HEK293 (cell line): ENCODE measurements around the gene SLC17A6.

ENCODE experiments used
- CTCF ChIA-PET: fragments of 350-600 bp; formaldehyde crosslinking; extraction: SDS; loops from one replicate; lab custom pipeline; 2021; ENCODE audit warnings: antibody characterized with exemption; lab: Yijun Ruan, JAX
- POLR2A ChIA-PET: fragments of 300-600 bp; formaldehyde crosslinking; extraction: SDS; loops from one replicate; lab custom pipeline; 2020; ENCODE audit warnings: antibody characterized with exemption, inconsistent platforms; lab: Yijun Ruan, JAX
- H3K27ac ChIP-seq: fragments of 200-500 bp; sonication (Bioruptor generic); 2 replicates; pipeline ENCODE4 v1.5.1; 2014; ENCODE audit warnings: low read depth, low read length, control low read depth, inconsistent platforms; ENCODE audit errors: extremely low read depth
- H3K36me3 ChIP-seq, 2 experiments: fragments of 200-500 bp in 1 of 2; sonication (Bioruptor generic) in 1 of 2; 1 replicate in 1 of 2; 2 replicates in 1 of 2; pipeline ENCODE4 v1.5.1; 2014 to 2017; ENCODE audit warnings: inconsistent platforms in 2 of 2, low read length in 2 of 2; ENCODE audit not compliant: control insufficient read depth in 2 of 2, insufficient read depth in 1 of 2
- H3K4me1 ChIP-seq: fragments of 200-500 bp; sonication (Bioruptor generic); 2 replicates; pipeline ENCODE4 v1.5.1; 2014; ENCODE audit warnings: mild to moderate bottlenecking, low read length, inconsistent platforms; ENCODE audit not compliant: control insufficient read depth, insufficient read depth
- H3K4me3 ChIP-seq: 2 replicates; pipeline ENCODE4 v1.5.1; 2011; ENCODE audit warnings: low read depth, mild to moderate bottlenecking, control low read depth, low read length, moderate library complexity
- H3K9me3 ChIP-seq: fragments of 200-500 bp; sonication (Bioruptor generic); 2 replicates; pipeline ENCODE4 v1.5.1; 2014; ENCODE audit warnings: low read depth, low read length, inconsistent platforms; ENCODE audit not compliant: control insufficient read depth, insufficient read depth
- GLI4 ChIP-seq: fragments of 450-650 bp; formaldehyde crosslinking; IDR thresholded peaks from 2 replicates; pipeline ENCODE4 v1.5.1; 2016; ENCODE audit warnings: missing biosample characterization, missing genetic modification characterization
- KLF7 ChIP-seq: fragments of 450-650 bp; formaldehyde crosslinking; IDR thresholded peaks from 2 replicates; pipeline ENCODE4 v1.5.1; 2016; ENCODE audit warnings: missing biosample characterization, missing genetic modification characterization, borderline replicate concordance
- MEIS1 ChIP-seq: sonication (generic); formaldehyde crosslinking; IDR thresholded peaks from 2 replicates; pipeline ENCODE4 v1.8.1; 2022; ENCODE audit warnings: missing genetic modification reagents, mild to moderate bottlenecking, borderline replicate concordance
- PBX3 ChIP-seq: sonication (generic); formaldehyde crosslinking; IDR thresholded peaks from 2 replicates; pipeline ENCODE4 v1.8.1; 2022; ENCODE audit warnings: mild to moderate bottlenecking, moderate library complexity, missing genetic modification reagents
- PRDM4 ChIP-seq: fragments of 450-650 bp; formaldehyde crosslinking; IDR thresholded peaks from 2 replicates; pipeline ENCODE4 v1.5.1; 2017; ENCODE audit warnings: missing biosample characterization, missing genetic modification characterization
- ZNF10 ChIP-seq: fragments of 450-650 bp; formaldehyde crosslinking; IDR thresholded peaks from 2 replicates; pipeline ENCODE4 v1.5.1; 2017; ENCODE audit warnings: missing biosample characterization, missing genetic modification characterization
- ZNF132 ChIP-seq: fragments of 450-650 bp; formaldehyde crosslinking; IDR thresholded peaks from 2 replicates; pipeline ENCODE4 v1.5.1; 2017; ENCODE audit warnings: missing biosample characterization, missing genetic modification characterization, borderline replicate concordance
- ZNF211 ChIP-seq: fragments of 450-650 bp; formaldehyde crosslinking; IDR thresholded peaks from 2 replicates; pipeline ENCODE4 v1.5.1; 2016; ENCODE audit warnings: low read depth, missing biosample characterization, missing genetic modification characterization
- ZNF335 ChIP-seq: fragments of 450-650 bp; formaldehyde crosslinking; conservative IDR thresholded peaks from 2 replicates; pipeline ENCODE4 v1.5.1; 2016; ENCODE audit warnings: missing biosample characterization, missing genetic modification characterization
- ZNF394 ChIP-seq: fragments of 450-650 bp; formaldehyde crosslinking; IDR thresholded peaks from 2 replicates; pipeline ENCODE4 v1.5.1; 2016; ENCODE audit warnings: missing biosample characterization, missing genetic modification characterization, mild to moderate bottlenecking, moderate library complexity, borderline replicate concordance
- ZNF404 ChIP-seq: fragments of 450-650 bp; formaldehyde crosslinking; IDR thresholded peaks from 2 replicates; pipeline ENCODE4 v1.5.1; 2017; ENCODE audit warnings: missing biosample characterization, missing genetic modification characterization
- ZNF521 ChIP-seq: fragments of 450-650 bp; formaldehyde crosslinking; IDR thresholded peaks from 2 replicates; pipeline ENCODE4 v1.5.1; 2017; ENCODE audit warnings: missing biosample characterization, mild to moderate bottlenecking, missing genetic modification characterization
- ZNF558 ChIP-seq: fragments of 450-650 bp; formaldehyde crosslinking; IDR thresholded peaks from 2 replicates; pipeline ENCODE4 v1.5.1; 2016; ENCODE audit warnings: missing biosample characterization, missing genetic modification characterization
- ZNF571 ChIP-seq: fragments of 450-650 bp; formaldehyde crosslinking; IDR thresholded peaks from 2 replicates; pipeline ENCODE4 v1.5.0; 2017; ENCODE audit warnings: missing biosample characterization, missing genetic modification characterization
- ZNF626 ChIP-seq: fragments of 450-650 bp; sonication (Bioruptor Pico); formaldehyde crosslinking; IDR thresholded peaks from 2 replicates; pipeline ENCODE4 v1.5.1; 2018; ENCODE audit warnings: missing biosample characterization, missing genetic modification characterization, inconsistent platforms
- ZNF654 ChIP-seq: fragments of 450-650 bp; formaldehyde crosslinking; IDR thresholded peaks from 2 replicates; pipeline ENCODE4 v1.5.1; 2016; ENCODE audit warnings: low read depth, missing biosample characterization, missing genetic modification characterization
- ZNF701 ChIP-seq: fragments of 450-650 bp; formaldehyde crosslinking; IDR thresholded peaks from 2 replicates; pipeline ENCODE4 v1.5.1; 2016; ENCODE audit warnings: missing biosample characterization, missing genetic modification characterization
- ZNF843 ChIP-seq: fragments of 450-650 bp; formaldehyde crosslinking; IDR thresholded peaks from 2 replicates; pipeline ENCODE4 v1.5.1; 2016; ENCODE audit warnings: missing biosample characterization, missing genetic modification characterization
- ZSCAN16 ChIP-seq: fragments of 450-650 bp; formaldehyde crosslinking; IDR thresholded peaks from 2 replicates; pipeline ENCODE4 v1.5.1; 2016; ENCODE audit warnings: missing biosample characterization, missing genetic modification characterization

The SLC17A6 gene

GRCh38 chr11:22304337-22304961 lies 33.7 kb upstream of the SLC17A6 start:
- Histone ChIP-seq H3K9me3 (no peaks in the 10 kb centered on the region), H3K4me3 (no peak overlapping the region), H3K27ac (no peak overlapping the region), H3K4me1 (no peaks in the 10 kb centered on the region), H3K36me3 (no peaks in the 10 kb centered on the region)
- POLR2A ChIA-PET, result no interaction called here
- TF ChIP-seq ZNF404 (tag by site-specific recombination) (no peak), ZNF211 (tag by site-specific recombination) (no peak), PRDM4 (tag by site-specific recombination) (peak; percentile 68), ZNF521 (no peak), ZNF10 (tag by site-specific recombination) (no peak), ZNF626 (no peak), ZNF654 (tag by site-specific recombination) (peak; percentile 42), PBX3 (CRISPR knock-in tag) (no peak)
- CTCF ChIA-PET, result interaction anchor here (0.5 to 4.8 kb wide), 23 partner anchors 19 to 917 kb away, joined by 3 to 50 read pairs (median 4); no protein-coding TSS in a partner anchor

GRCh38 chr11:22317656-22318055 lies 20.5 kb upstream of the SLC17A6 start:
- CTCF ChIA-PET, result no interaction called here
- Histone ChIP-seq H3K4me3 (no peak overlapping the region), H3K36me3 (no peaks in the 10 kb centered on the region), H3K4me1 (no peaks in the 10 kb centered on the region), H3K9me3 (no peaks in the 10 kb centered on the region), H3K27ac (no peak overlapping the region)
- POLR2A ChIA-PET, result no interaction called here
- TF ChIP-seq ZNF335 (tag by site-specific recombination) (no peak), GLI4 (no peak), ZNF571 (tag by site-specific recombination) (no peak)

- no peaks in the 10 kb centered on the region for H3K9me3 ChIP-seq
- H3K4me1 ChIP-seq, result no peaks in the 10 kb centered on the region
- CTCF ChIA-PET, result interaction anchor here (0.7 to 1.3 kb wide), 2 partner anchors 13 to 456 kb away, joined by 3 read pairs; no protein-coding TSS in a partner anchor
- H3K27ac ChIP-seq, result no peak overlapping the region
- H3K4me3 ChIP-seq, result no peak overlapping the region
- no peaks in the 10 kb centered on the region for H3K36me3 ChIP-seq
- POLR2A ChIA-PET, result no interaction called here
- TF ChIP-seq ZNF558 (tag by site-specific recombination) (no peak), ZNF132 (tag by site-specific recombination) (no peak)
Observed at GRCh38 chr11:22331771-22332170, 6.4 kb upstream of the SLC17A6 start.

- CTCF ChIA-PET, result interaction anchor here (1.2 to 3.4 kb wide), 3 partner anchors 204 to 456 kb away, joined by 3 to 19 read pairs (median 19); no protein-coding TSS in a partner anchor
- H3K27ac ChIP-seq, result no peak overlapping the region
- no peak for TF ChIP-seq ZNF701 (tag by site-specific recombination)
- no peak for TF ChIP-seq ZNF521
- TF ChIP-seq KLF7 (tag by site-specific recombination), result no peak
- no peak for TF ChIP-seq MEIS1 (CRISPR knock-in tag)
- TF ChIP-seq ZSCAN16, result no peak
- TF ChIP-seq ZNF843 (tag by site-specific recombination), result no peak
- no peak for TF ChIP-seq ZNF335 (tag by site-specific recombination)
- no peak for TF ChIP-seq ZNF394 (tag by site-specific recombination)
- TF ChIP-seq, all 188 proteins: peak for 0
- POLR2A ChIA-PET, result no interaction called here
- Histone ChIP-seq H3K36me3 (no peaks in the 10 kb centered on the region), H3K4me1 (no peaks in the 10 kb centered on the region), H3K4me3 (no peak overlapping the region), H3K9me3 (no peaks in the 10 kb centered on the region)
Observed at GRCh38 chr11:22336587-22336986, 1.6 kb upstream of the SLC17A6 start.
